HG03558 (cell line): ENCODE results near the gene LAMP1.
"Not testable (repeated sequence)": the region's sequence is repeated elsewhere in the genome, so short reads cannot be mapped to it uniquely, and the experiment has no call there.

ENCODE experiments used
- ATAC-seq: cut with Tn5 transposase; IDR thresholded peaks from one replicate; pipeline ENCODE4 v1.9.1; 2021; ENCODE audit warnings: moderate number of reproducible peaks; ENCODE audit not compliant: unreplicated experiment; ENCODE audit errors: extremely low read depth

Gene LAMP1

DNA sequence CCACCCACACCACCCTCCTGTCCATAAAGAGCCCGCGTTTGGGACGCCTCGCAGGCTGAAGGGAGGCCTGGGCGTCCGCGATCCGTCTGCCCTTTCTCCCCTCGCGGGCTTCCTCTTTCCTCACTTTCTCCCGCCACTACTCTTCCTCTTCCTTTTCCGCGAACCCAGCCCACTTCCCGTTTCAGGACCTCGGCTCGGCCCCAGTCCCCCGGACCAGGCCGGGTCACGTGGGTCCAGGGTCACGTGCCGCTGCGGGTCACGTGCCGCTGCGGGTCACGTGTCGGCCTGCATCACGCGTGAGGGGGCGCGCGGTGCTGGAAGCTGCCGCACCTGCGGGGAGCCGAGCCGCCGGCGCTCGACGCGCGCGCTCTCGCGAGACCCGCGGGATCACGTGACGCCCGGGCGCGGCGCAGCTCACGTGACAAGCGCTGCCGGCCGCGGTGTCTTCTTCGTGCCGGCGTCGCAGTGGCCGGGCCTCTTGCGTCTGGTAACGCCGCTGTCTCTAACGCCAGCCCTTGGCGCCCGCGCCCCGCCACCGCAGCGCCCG lies at the start of gene LAMP1:
Gene LAMP1 (plus strand): TSS at position 417 of the 547 bp plus-strand sequence. CDS start 196 bp downstream, outside the sequence.
- peak; percentile 47 for ATAC-seq

GRCh38 chr13:113252516-113253095 lies 44.4 kb upstream of the LAMP1 start:
- no peak for ATAC-seq

DNA sequence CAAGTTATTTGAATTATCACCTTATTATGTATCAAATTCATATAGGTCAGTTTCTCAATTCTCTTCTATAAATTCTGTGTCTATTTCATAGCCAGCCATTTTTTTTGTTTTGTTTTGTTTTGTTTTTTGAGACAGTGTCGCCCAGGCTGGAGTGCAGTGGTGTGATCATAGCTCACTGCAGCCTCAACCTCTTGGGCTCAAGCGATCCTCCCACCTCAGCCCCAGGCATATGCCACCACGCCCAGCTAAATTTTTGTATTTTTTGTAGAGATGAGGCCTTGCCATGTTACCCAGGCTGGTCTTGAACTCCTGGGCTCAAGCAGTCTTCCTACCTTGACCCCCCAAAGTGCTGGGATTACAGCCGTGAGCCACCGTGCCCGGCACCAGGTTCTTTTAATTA lies 39.1 kb upstream of the LAMP1 start:
- not testable (repeated sequence) for ATAC-seq

- ATAC-seq = no peak
These were observed 38.6 kb upstream of the LAMP1 start for GRCh38 chr13:113258321-113259054.

DNA sequence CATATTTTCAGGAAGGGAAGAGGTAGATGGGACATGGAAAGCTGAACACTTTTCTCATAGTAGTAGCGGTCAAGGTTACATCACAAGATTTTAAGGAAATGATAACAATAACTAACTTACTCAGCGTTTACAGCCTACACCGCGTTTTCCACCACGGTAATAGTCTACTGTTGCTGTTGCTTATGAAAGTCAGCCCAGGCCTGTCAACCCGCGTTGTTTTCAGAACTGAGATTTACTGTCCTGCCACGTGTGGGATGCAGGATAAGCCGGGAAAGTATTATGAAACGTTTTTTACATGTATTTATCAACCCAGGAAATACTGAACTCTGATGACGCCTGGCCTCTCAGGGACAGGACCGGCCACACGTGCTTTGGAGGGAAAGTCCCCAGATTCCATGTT lies 36.0 kb upstream of the LAMP1 start:
- no peak for ATAC-seq

DNA sequence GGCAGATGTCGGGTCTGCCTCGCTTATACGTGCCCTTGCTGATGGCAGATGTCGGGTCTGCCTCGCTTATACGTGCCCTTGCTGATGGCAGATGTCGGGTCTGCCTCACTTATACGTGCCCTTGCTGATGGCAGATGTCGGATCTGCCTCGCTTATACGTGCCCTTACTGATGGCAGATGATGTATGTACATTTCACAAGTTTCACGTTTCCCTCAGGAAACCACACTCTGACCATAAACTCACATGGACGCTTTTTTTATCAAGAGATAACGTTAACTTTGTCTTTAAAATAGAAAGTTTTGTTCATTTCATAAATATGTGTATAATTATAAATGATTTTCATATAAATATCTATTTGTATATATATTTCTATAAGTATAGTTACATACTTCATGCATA lies 34.0 kb upstream of the LAMP1 start:
- ATAC-seq = not testable (repeated sequence)

GRCh38 chr13:113267642-113268405 lies 29.2 kb upstream of the LAMP1 start:
- no peak for ATAC-seq

GRCh38 chr13:113272031-113272430 lies 25.0 kb upstream of the LAMP1 start:
- ATAC-seq = no peak

DNA sequence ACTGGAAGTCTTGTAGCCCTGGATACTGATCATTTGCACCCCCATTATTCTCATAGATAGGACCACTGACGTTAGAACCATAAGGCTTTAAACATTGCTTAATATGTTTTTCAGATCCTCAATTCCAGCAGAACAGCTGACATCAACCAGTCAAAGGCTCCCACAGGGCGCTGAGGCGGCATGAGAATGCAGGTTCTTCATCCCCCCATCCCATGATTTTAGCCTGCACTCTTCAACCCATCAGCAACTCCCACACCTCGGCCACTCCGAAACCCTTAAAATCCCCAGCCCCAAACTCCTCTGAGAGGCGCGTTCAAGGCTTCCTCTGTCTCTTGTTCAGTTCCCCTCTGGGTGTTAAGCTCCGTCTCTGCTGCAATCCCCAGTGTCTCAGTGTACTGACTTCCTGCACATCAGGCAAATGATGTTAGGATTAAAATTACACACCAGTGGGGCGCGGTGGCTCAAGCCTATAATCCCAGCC lies 24.3 kb upstream of the LAMP1 start:
- no peak for ATAC-seq

DNA sequence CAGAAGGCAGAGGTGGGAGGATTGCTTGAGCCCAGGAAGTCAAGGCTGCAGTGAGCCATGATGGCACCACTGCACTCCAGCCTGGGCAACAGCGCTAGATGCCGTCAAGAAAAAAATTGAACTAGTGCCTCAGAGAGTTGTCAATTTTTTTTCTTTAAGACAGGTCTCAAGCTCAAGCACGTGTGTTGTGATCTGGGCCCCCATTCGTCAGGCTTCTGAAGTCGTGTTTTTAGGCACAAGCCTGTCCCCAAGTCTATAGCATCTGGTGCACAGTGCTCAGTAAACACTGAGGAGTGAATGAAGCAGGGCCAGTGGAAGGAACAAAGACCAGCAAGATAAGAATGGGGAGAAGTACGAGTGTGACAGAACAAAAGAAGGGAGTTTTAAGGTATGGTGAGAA lies 23.7 kb upstream of the LAMP1 start:
- ATAC-seq = no peak

DNA sequence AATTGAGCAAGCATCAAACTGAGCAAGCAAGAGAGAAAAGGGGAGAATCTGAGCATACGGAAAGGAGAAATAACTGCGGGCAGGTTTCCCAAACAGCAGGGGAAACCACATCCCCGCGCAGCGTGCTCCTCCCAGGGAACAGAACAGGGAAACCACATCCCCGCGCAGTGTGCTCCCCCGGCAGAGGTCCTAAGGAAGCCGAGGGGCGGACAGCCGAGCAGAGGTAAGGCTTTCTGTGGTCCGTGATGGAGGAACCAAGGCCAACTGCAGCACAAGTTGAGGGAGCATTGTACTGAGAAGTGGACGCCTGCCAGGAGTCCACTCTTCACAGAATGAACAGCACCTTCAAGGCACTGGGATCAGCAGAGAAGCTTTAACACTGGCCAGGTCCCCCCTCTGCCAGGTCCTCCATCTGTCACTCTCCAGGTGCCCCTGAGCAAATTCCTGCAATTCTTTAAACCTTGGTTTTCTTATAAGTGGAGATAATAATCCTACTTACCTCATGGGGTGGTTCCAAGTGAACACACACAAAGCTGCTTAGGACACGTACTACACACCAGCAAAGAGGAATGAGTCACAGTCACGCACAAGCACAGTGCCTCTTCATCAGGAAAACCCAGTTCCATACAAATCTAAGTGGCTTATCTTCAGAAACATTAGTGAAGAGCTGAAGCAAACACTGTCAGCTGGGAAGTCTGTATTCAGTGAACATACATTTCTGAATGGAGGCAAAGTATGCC lies 23.0 kb upstream of the LAMP1 start:
- ATAC-seq = no peak

GRCh38 chr13:113274721-113275120 lies 22.3 kb upstream of the LAMP1 start:
- ATAC-seq = no peak

- ATAC-seq = no peak
These were observed 21.7 kb upstream of the LAMP1 start for GRCh38 chr13:113275387-113275786.

GRCh38 chr13:113280126-113280525 lies 16.9 kb upstream of the LAMP1 start:
- ATAC-seq = no peak

- no peak for ATAC-seq
These were observed 13.1 kb upstream of the LAMP1 start for GRCh38 chr13:113283904-113284303.

GRCh38 chr13:113288880-113289279 lies 8.2 kb upstream of the LAMP1 start:
- ATAC-seq = no peak

DNA sequence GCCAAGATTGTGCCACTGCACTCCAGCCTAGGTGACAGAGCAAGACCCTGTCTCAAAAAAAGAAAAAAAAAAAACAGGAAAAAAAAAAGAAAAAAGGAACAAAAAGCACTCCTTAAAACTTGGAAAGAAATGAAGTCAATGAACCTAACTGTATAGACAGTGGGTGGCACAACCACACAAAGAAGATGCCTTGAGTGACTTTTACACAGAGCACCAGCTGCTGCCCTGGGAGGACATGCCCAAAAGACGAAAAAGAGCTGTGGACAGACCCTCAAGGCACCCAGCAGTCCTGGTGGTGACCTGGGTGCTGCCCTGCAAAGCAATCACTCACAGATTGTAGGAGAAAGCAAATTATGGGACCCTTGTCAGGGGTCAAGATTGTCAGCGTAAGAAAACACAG lies 5.9 kb upstream of the LAMP1 start:
- ATAC-seq = no peak

GRCh38 chr13:113292021-113292862 lies 4.8 kb upstream of the LAMP1 start:
- no peak for ATAC-seq

DNA sequence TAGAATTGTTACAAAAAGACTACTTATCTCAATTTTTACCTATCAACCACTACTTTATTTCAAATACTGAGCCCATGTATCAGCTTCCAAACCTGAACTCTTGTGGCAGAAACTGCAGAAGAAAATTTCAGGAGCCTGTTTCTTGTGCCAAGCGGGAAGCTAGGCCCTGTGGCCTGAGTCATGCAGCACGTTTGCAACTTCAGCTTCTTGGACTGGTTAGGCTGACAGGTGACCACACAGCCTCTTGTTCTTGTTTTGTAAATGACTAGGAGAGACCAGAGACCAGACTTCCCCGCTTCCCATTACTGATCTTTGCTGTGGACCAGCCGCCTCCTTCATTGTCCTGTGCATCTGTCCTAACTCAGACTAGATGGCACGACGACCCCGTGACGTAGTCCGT lies 3.4 kb upstream of the LAMP1 start:
- no peak for ATAC-seq
